ENCODE measurements around the gene ETFA.

DNA sequence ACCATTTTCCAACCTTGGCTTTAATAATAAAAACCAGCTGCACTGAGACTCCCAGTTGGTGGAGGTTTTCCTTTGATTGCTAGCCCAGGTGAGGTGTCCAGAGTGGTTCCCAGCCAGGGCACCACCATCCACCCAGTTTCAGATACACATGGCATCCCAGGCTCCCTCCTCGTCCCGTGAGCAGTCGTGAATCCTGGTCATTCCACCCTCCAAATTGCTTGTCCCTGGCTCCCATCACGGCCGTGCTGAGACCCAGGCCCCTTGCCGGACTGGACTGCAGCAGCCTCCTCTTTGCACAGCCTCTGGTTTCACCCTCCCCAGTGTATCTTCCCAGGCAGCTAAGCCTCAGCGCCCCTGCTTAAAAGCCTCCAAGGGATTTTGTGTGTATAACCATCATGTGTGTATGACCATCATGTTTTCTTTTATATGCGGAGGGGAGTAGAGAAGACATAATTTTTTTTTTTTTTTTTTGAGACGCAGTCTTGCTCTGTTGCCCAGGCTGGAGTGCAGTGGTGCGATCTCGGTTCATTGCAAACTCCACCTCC, 106.3 kb downstream of the ETFA start:
- no peak for TF ChIP-seq POLR2A (IDR thresholded peaks at IDR 0.05)
- TF ChIP-seq, protein P1, sequence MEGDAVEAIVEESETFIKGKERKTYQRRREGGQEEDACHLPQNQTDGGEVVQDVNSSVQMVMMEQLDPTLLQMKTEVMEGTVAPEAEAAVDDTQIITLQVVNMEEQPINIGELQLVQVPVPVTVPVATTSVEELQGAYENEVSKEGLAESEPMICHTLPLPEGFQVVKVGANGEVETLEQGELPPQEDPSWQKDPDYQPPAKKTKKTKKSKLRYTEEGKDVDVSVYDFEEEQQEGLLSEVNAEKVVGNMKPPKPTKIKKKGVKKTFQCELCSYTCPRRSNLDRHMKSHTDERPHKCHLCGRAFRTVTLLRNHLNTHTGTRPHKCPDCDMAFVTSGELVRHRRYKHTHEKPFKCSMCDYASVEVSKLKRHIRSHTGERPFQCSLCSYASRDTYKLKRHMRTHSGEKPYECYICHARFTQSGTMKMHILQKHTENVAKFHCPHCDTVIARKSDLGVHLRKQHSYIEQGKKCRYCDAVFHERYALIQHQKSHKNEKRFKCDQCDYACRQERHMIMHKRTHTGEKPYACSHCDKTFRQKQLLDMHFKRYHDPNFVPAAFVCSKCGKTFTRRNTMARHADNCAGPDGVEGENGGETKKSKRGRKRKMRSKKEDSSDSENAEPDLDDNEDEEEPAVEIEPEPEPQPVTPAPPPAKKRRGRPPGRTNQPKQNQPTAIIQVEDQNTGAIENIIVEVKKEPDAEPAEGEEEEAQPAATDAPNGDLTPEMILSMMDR (IDR thresholded peaks at IDR 0.05): no peak
